A204.1 (cell line): ENCODE data around the gene FOXI3.
"Not testable (repeated sequence)": the region's sequence is repeated elsewhere in the genome, so short reads cannot be mapped to it uniquely, and the experiment has no call there.

ENCODE experiments used
- FAIRE-seq: peaks from 2 replicates; lab custom pipeline; 2012; peaks lifted over from hg19 to GRCh38; lab: Jason Lieb, UNC

FOXI3 gene

GRCh38 chr2:88442061-88442460, 10.4 kb downstream of the FOXI3 start:
- FAIRE-seq, result no peak

GRCh38 chr2:88437010-88437409, 15.5 kb downstream of the FOXI3 start:
- no peak for FAIRE-seq

GRCh38 chr2:88429929-88430328, 22.6 kb downstream of the FOXI3 start:
- no peak for FAIRE-seq

GRCh38 chr2:88423733-88424132, 28.8 kb downstream of the FOXI3 start:
- no peak for FAIRE-seq

GRCh38 chr2:88419051-88419450, 33.4 kb downstream of the FOXI3 start:
- FAIRE-seq, result not testable (repeated sequence)

- no peak for FAIRE-seq
Observed at GRCh38 chr2:88416016-88416663, 36.4 kb downstream of the FOXI3 start.

GRCh38 chr2:88408870-88409269, 43.6 kb downstream of the FOXI3 start:
- FAIRE-seq, result not testable (repeated sequence)

- FAIRE-seq, result no peak
Observed at GRCh38 chr2:88400037-88400767, 52.3 kb downstream of the FOXI3 start.

GRCh38 chr2:88398180-88398579, 54.3 kb downstream of the FOXI3 start:
- no peak for FAIRE-seq
